HG03342 (cell line): ENCODE measurements around the gene PHACTR2.
"Not testable (repeated sequence)": the region's sequence is repeated elsewhere in the genome, so short reads cannot be mapped to it uniquely, and the experiment has no call there.

Experiments used
- ATAC-seq: cut with Tn5 transposase; IDR thresholded peaks from one replicate; pipeline ENCODE4 v1.9.1; 2021; ENCODE audit warnings: mild to moderate bottlenecking, moderate library complexity; ENCODE audit not compliant: unreplicated experiment

Gene PHACTR2

GRCh38 chr6:143738072-143738690, 60.4 kb downstream of the PHACTR2 start:
- not testable (repeated sequence) for ATAC-seq

DNA sequence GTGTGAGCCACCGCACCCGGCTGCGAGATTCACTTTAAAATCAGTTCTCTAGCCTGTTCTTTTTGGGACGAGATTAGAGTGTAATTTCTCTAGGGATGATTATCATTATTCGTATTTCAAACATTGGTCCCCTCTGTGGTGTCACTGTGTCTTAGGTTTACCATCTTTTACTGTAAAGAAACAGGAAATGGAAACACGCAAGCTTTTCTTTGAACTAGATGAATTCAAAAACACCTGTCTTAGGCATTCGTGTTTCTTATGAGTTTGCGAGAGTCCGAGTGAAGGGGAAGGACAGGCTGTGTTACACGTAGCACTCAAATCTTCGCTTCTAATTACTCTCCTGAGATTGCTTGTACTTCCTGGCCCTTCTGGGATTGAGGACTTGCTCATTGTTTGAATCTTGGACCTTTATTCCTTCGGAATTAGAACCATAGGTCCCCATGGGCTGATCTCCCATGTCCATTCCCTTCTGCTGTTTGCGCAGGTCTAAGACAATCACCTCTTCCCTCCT, 61.6 kb downstream of the PHACTR2 start:
- no peak for ATAC-seq

- ATAC-seq = no peak
These were observed 62.4 kb downstream of the PHACTR2 start for GRCh38 chr6:143740213-143740612.

DNA sequence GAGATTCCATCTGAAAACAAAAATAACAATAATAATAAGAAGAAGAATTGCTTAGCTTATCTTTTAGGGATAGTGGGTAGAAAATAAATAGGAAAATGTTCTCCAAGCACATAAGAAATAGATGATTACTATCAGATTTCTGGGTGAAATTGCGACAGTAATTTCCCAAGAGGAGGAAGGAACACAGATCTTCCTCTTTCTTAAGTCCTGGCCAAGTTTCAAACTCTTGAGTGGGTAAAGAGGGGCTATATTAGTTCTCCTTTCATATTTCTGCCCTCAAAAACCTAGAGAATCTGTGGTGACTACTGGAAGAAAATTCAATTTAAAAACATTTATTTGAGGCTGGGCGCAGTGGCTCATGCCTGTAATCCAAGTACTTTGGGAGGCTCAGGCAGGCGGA, 63.7 kb downstream of the PHACTR2 start:
- no peak for ATAC-seq

GRCh38 chr6:143742070-143742954, 64.5 kb downstream of the PHACTR2 start:
- ATAC-seq = no peak

DNA sequence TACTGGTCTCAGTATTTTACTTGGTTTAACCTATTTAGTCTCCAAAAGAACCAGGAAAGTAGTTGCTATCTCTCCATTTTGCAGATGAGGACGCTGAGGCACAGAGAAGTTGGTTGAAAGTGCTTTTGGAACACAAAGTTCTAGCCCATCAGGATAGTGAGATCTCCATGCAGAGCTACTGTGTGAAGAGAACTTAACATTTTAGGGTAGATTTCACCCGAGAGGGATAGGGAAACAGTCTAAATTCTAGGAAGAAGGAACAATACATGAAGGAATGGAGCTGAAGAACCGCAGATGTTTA, 65.1 kb downstream of the PHACTR2 start:
- no peak for ATAC-seq

DNA sequence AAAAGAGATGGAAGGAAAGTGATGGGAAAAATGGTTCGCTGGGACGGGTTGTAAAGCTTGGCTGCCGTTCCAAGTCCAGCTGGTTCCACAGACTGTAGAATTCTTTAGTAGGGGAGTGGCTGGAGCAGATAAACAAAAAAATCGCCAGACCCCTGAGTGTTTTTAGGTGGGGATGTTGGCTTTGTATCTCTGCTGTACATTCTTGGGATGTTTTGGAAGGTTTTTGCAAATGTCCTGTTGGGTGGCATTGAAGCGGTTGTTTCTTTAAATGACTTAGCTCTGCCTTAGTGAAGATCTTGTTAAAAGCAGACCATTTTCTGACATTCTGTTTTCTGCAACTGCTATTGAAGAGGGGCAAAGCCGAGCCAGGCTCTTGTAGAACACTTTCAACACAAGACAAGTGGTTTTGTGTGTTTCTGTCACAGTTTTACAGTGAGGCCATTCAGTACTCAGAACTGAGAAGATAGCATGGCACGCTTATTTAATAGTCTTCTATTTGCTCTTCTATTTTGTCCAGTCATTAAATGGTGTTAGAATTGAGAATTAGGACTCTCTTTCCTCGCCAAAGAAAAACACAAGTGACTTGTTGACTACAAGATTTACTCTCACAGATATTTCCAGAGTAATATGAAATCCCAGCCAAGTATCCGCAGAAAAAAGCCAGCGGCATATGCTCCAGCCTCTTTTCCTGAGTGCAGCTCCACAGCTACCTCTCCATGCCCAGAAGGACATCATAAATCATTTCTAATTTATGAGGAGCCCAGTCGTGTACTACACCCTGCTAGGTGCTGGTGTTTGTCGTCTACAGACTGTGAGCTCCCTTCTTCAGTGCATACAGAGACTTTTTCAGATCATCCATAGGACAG, 65.8 kb downstream of the PHACTR2 start:
- ATAC-seq = no peak

GRCh38 chr6:143744551-143745165, 66.9 kb downstream of the PHACTR2 start:
- no peak for ATAC-seq

- no peak for ATAC-seq
These were observed 67.7 kb downstream of the PHACTR2 start for GRCh38 chr6:143745166-143746133.

DNA sequence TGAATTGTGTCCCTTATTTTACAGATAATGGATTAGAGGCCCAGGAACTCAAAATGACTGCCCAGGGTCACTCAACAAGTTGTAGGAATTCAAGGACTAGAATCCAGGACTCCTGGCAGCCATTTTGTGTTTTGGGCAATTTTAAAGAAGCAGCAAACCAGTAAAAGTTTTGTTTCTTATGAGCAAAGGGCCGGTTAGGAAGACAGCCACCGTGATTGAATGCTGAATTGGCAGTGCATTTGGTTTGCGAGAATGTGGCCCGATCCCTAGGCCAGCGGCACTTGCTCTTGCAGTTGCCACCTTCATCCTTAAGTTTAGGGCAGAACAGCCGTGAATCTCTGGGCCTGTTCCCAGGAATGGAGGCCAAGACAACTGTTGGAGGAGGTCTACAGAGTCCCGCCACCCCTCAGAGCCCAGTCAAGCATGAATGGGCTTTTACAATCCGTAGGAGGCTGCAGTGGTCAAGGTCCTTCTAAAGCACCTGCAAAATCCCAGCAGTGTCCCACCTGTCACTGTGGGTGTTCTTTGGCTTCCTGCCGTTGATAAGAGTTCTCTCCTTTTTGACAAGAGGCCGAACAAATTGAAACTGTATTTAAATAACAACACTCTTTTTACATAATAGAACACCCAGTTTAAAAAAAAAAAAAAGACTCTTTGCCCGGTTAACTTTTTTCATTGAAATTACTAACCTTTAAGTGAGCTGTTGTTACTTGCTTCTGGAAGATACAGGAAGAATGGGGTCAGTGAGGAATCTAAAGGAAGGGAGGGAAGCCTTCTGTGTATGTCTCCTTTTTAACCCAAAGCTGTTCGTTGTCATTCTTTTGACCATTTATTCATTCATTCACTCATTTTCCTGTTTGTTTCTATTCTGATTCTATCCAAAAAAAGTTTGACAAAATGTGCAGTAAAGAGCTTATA, 68.7 kb downstream of the PHACTR2 start:
- no peak for ATAC-seq

GRCh38 chr6:143747347-143747842, 69.6 kb downstream of the PHACTR2 start:
- no peak for ATAC-seq

DNA sequence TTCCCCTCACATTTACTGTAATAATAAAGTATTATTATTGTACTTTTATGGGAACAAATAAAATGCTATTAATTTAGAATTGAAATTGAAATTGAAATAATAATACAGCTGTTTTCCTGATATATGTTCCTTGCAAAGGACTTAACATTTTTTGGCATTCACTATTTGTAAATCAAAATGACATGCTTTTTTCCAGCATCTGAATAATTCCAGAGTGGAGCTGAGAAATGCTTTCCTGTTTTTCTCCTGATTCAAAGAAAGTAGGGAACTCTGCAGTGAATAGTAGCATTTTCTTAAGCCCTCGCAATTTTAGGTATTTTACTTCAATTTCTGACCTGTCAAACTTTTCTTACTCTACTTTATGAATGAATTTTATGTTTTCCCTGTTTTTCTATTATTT, 72.1 kb downstream of the PHACTR2 start:
- no peak for ATAC-seq

GRCh38 chr6:143750877-143751276, 73.1 kb downstream of the PHACTR2 start:
- no peak for ATAC-seq

DNA sequence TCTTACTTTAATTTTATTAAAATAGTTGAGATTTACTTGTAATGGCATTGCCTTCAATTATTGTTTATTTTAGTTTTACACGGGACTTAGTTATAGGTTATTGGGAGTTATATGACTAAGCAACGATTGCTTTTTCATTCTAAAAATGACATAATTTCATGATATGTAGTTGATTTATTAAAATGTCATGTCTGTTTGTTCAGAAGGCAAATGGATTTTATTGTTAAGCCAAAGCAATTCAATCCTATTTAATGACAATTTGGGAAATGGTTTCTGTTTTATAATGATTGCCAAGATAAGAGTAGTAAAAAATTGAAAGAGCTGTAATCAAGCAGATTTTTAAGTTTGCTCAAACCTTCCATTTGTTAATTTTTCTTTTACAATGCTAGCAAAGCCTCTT, 74.7 kb downstream of the PHACTR2 start:
- no peak for ATAC-seq

- no peak for ATAC-seq
These were observed 75.9 kb downstream of the PHACTR2 start for GRCh38 chr6:143753678-143754077.

DNA sequence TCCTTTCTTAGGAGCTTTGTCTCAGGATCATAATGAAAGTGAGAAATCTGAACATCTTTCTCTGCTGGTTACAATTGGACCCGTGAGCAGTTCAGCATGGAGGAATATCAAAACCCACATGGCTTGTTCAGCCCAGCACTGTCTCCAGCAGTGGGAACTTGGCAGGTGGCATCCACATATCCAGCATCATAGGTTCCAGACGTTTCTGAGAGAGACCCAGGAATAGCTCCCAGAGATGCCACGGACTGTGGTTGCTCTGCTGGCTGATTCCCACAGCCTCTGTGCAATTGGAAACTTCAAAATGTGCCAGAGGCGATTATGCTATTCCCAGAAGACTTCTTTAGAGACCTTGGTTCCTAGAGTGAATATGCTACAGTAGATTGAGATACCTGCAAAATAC, 76.4 kb downstream of the PHACTR2 start:
- ATAC-seq = no peak

DNA sequence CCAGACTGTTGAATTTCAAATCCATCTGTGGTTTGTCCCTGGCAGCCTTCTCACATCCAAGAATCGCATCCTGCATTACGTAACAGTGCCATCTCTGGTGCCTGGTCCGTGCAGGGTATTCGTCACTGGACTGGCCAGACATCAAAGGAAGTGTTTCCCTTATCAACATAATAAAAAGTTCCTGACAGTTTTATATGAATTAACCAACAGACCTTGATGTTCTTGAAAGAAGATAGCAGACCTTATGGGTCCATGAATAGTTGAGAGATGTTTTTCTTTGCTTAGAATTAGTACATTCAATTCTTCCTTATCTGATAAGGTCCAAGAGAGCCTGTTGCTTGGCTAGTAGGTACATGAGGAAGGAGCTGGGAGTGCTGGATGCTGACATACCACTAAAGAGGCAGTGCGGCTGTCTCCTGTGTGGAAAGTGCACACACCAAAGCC, 77.6 kb downstream of the PHACTR2 start:
- no peak for ATAC-seq

- ATAC-seq = no peak
These were observed 79.6 kb downstream of the PHACTR2 start for GRCh38 chr6:143757346-143757832.
